Activated CD4-positive, CD25-positive, alpha-beta regulatory T cell treated with anti-CD3 and anti-CD28 coated beads, Interleukin-2, amount 50 U/mL, for 24 hours (primary cell): ENCODE data around the gene WDR17.

Source experiments
- ATAC-seq, 2 donors: fragments of 150-1000 bp; cut with Tn5 transposase; one replicate each; pipeline ENCODE4 v1.10.0; 2021; ENCODE audit warnings: mild to moderate bottlenecking in 1 of 2, moderate library complexity in 1 of 2

WDR17 gene

DNA sequence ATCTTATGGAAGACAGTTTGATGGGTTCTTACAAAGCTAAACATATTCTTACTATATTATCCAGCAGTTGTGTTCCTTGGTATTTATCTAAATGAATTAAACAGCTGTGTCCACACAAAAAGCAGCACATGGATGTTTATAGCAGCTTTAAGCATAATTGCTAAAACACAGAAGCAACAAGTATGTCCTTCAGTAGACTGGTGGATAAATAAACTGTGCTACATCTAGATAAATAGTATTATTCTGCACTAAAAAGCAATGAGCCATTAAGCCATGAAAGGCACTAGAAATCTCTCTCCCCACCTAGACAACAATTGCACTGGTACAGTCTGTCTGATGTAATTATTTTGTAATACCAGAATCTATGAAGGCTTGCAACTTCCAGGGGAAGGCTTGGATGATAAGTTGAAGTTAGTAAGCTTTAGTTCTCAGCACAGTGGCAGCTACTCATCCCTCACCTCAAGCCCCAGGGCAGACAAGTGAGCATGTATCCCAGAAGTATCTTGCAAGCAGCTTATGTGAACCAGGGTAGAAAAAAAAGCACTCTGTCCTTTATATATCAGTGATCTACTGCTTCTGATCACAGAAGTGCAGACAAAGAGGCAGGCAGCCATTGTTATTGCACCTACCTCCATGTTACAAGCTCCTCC lies 36.9 kb downstream of the WDR17 start:
- no peak for ATAC-seq

DNA sequence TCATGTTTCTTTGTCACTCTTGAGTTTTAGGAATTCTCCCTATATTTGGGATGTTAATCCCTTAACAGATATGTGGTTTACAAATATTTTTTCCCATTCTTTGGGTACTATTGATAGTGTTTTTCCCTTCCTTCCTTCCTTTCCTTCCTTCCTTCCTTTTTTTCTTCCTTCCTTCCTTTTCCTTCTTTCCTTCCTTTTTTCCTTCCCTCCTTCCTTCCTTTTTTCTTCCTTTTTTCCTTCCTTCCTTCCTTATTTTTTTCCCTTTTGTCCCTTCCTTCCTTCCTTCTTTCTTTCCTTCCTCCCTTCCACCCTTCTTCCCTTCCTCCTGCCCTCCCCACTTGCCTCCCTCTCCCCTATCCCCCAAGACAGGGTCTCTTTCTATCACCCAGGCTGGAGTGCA lies 42.1 kb downstream of the WDR17 start:
- ATAC-seq = no peak

DNA sequence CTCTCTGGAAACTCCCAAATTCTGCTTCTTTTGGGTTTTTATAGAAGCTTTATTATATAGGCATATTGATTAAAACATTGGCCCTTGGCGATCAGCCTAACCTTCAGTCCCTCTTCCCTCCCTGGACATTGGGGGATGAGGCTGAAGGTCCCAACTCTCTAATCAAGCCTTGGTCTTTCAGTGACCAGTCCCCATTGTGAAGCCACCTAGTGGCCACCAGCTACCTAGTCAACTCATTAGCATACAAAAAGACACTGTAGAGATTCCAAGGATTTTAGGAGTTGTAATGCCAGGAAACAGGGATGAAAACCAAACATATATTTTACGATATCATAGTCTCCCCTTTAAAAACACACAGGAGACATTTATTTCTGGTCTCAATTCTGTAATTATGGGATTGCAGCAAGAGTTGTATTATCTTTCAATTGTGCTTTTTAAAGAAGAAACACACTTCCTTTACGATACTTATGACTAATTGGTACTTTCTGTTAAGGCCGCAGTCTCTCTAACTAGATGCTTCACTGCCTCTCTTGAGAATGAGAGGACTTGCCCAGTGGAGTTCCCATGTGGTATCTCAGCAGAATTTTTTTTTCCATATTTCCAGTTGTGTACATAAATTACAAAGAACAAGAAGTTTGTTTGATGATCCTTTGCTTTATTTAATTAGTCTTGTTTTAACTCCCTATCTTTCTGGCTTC lies 58.2 kb downstream of the WDR17 start:
- ATAC-seq = peak; percentile 89

GRCh38 chr4:176125063-176125462 lies 59.4 kb downstream of the WDR17 start:
- no peak for ATAC-seq

DNA sequence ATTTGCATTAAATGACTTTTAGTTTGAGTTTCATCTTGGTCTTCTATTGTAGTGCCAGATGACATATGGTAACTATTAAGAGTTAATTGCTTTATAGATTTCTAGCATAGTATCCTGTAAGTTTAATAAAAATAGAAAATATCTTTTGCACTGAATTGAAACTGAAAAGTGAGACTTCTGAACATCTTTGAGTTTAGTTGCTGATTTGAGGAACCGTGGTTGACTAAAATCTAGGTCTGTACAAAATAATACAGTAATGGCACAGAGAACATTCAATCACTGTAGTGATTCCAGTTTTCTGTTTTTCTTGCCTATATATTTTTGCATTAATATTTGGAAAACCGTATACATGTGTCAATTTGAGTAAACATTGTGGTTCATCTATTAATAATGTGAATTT lies 69.0 kb downstream of the WDR17 start:
- ATAC-seq = no peak

GRCh38 chr4:176137631-176138030 lies 72.0 kb downstream of the WDR17 start:
- no peak for ATAC-seq

- no peak for ATAC-seq
These were observed 73.9 kb downstream of the WDR17 start for GRCh38 chr4:176139518-176139917.

GRCh38 chr4:176142253-176142652 lies 76.6 kb downstream of the WDR17 start:
- ATAC-seq = no peak

GRCh38 chr4:176149680-176150355 lies 84.2 kb downstream of the WDR17 start:
- ATAC-seq = peak in 1 of 2 donors; percentile 45

DNA sequence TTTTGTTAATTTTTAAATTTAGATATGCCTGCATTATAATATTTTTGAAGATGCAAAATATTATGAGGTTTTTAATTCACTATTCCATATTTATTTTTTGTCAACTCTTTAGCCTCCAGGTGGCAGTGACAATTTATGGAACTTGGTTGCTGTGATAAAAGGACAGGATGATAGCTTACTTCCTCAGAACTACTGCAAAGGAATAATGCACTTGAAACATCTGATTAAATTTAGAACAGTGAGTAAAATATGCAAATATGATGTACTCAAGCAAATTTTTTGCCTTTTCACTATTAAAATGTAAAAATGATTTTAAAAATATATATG lies 84.7 kb downstream of the WDR17 start:
- ATAC-seq = peak in 1 of 2 donors; percentile 21

DNA sequence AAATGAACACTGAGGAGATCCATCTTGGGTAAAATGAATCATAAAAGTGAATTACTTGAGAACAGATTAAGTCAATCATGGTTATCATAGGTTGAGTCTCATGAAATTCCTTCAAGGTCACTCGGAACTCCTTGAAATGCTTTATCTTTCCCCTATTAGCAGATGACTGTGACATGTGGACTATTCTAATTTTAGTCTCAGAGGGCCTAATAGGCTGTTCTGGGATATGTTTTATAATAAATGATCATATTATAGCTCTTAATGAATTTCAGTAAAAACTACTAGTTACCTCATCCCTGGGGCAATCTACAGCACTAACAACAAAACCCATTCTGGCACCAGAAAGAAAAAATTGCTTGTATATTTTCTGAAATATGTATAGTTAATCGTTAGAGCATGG lies 85.1 kb downstream of the WDR17 start:
- no peak for ATAC-seq

DNA sequence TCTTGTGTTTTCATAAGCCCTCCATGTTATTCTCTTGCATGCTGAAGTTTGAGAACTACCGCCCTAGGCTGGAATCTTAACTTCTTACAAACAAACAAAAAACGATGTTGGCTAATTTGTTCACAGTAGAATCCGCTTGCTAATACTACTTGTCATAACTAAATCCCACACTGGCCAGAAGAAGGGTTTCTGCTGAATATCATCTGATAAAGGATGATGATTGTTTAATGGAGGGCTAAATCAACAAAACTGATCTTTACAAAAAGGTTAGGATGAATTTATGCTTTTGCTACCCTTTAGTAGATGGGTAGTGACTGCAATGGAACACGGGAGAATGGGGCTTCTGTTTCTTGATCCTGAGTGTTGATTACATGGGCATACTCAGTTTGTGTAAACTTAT lies 87.5 kb downstream of the WDR17 start:
- no peak for ATAC-seq

DNA sequence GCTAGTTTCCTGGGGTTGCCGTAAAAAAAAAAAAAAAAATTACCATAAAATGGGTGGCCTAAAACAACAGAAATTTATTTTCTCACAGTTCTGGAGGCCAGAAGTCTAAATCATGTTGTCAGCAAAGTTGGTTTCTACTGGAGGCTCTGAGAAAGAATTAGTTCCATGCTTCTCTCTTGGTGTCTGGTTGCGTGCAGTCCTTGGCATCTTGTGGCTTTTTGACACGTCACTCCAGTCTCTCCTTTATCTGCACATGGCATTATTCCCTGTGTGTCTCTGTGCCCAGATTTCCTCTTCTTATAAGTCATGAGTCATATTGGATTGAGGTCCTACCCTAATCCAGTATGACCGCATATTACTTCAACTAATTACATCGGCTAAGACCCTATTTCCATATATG lies 91.0 kb downstream of the WDR17 start:
- no peak for ATAC-seq

DNA sequence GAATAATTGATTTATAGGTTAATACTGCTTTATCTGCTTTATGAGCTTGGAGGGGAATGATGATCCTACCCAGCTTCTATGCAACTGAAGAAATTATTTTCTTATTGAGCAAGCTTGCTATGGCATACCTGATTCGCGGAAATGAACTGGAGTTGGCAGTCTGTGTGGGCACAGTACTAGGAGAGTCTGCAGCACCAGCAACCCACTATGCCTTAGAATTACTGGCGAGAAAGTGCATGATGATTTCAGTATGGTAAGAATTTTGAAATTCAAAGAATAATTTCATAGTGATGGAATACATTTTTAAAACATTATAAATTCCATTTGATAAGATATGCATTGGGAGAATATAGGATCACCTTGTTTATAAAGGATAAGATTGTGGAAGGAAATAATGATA lies 97.4 kb downstream of the WDR17 start:
- ATAC-seq = no peak

DNA sequence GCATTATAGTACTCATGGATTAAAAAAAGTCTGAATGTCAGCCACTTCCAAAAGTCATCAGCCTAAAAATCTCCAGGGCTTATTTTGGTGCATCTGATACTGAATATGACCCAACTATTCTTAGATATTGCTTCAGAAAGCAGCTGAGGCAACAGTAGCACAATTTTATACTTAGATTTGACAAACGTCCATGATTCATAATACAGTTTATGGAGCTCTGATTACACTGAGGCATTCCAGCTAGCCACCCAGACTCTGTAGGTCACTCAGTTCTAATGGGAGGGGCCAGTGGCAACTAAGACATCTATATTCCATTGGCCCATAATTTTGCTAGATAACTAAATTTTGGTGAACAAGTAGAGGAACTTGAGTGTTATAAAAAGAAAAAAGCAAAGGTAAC lies 119.4 kb downstream of the WDR17 start:
- ATAC-seq = no peak

- ATAC-seq = no peak
These were observed 120.4 kb downstream of the WDR17 start for GRCh38 chr4:176186067-176186466.

- no peak for ATAC-seq
These were observed 121.2 kb downstream of the WDR17 start for GRCh38 chr4:176186671-176187395.

GRCh38 chr4:176187624-176188023 lies 122.0 kb downstream of the WDR17 start:
- peak; percentile 95 to 98 for ATAC-seq

GRCh38 chr4:176188654-176189053 lies 123.0 kb downstream of the WDR17 start:
- no peak for ATAC-seq

GRCh38 chr4:176189891-176190795 lies 124.5 kb downstream of the WDR17 start:
- ATAC-seq = no peak

DNA sequence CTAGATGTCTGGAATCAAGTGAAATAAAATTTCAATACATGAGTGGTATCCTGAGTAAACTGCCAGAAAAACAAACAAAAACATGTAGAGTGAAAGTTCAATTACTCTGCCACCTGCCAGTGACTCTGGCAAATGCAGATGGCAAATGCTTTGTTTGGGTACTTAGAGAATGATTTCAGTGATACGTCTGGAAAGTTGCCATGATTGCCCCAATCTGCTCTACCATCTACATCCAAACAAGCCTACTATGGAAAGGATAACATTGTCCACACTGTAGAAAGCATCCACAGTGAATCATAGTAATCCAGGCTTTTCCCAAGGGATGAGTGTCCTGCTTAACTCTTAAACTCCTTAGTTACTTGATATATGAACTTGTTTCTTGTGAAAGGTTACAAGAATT lies 126.3 kb downstream of the WDR17 start:
- no peak for ATAC-seq

GRCh38 chr4:176193126-176193525 lies 127.5 kb downstream of the WDR17 start:
- no peak for ATAC-seq

- peak; percentile 78 to 84 for ATAC-seq
These were observed 128.3 kb downstream of the WDR17 start for GRCh38 chr4:176193938-176194337.
